Epidermal melanocyte (primary cell): Measurements from ENCODE around the gene ACTL7A.
A peak's percentile ranks its signal among the peaks of the same experiment; 100 is the strongest.

Source experiments
- DNase-seq: peaks from one replicate; pipeline ENCODE4 v3.0.0; 2011; ENCODE audit warnings: low spot score; ENCODE audit not compliant: insufficient read length

Gene ACTL7A

GRCh38 chr9:108850293-108850897 lies 11.7 kb upstream of the ACTL7A start:
- DNase-seq: no peak

- DNase-seq: no peak
These were observed 10.9 kb upstream of the ACTL7A start for GRCh38 chr9:108851138-108851537.

GRCh38 chr9:108852079-108852478 lies 10.0 kb upstream of the ACTL7A start:
- DNase-seq: no peak

GRCh38 chr9:108854094-108854493 lies 8.0 kb upstream of the ACTL7A start:
- DNase-seq: no peak

DNA sequence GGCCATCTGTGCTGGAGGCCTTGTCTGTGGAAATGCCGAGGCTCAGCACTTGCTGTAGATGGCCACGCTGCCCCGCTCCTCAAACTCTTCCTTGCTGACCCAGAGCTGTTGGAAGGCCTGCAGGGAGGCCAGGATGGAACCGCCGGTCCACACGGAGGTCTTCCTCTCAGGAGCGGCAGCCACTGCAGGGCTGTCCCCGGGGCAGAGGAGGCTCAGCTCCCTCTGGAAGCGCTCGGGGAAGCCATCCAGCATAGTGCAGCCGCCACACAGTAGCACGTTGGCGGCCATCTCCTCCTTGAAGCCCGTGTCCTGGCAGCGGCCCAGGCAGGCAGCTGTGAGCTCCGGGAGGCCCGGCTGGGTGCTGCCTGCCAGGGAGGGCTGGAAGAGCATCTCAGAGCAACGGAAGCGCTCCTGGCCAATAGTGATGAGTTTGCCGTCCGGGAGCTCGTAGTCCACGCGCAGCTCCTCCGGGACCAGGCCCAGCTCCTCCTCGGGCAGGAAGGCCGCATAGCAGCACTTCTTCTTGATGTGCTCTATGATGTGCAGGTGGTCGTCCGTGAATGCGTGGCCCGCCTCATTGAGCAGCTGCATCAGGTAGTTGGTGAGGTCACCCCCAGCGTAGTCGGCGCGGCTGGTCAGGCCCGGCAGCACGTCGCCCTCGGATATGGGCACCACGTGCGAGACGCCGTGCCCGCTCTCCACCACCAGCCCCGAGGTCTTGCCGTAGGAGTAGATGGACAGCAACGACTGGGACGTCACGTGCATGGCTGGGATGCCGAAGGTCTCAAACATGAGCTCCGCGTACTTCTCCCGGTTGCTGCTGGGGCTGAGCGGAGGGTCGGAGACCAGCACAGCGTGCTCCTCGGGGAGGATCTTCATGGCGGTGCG lies 7.2 kb upstream of the ACTL7A start:
- peak; percentile 5 for DNase-seq

DNA sequence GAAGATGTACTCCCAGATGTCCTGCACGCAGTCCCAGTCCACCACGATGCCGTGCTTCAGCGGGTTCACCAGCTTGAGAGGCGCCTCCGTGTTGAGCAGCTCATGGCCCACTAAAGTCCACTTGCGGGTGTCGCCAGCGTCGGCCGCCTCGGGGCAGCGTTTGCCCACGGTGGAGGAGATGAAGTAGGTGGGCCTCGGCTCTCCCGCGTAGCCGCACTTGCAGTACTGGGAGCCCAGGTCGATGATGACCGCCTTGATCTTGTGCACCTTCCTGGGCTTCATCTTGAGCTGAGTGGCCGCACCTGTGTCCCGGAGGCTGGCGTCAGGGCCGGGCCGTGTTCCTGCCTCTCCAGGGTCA lies 6.6 kb upstream of the ACTL7A start:
- DNase-seq: no peak

GRCh38 chr9:108855888-108856287 lies 6.2 kb upstream of the ACTL7A start, which contains the start of gene ACTL7B:
TSS of gene ACTL7B (minus strand) at chr9:108855986. CDS start at chr9:108855930, 56 bp downstream.
- no peak for DNase-seq

DNA sequence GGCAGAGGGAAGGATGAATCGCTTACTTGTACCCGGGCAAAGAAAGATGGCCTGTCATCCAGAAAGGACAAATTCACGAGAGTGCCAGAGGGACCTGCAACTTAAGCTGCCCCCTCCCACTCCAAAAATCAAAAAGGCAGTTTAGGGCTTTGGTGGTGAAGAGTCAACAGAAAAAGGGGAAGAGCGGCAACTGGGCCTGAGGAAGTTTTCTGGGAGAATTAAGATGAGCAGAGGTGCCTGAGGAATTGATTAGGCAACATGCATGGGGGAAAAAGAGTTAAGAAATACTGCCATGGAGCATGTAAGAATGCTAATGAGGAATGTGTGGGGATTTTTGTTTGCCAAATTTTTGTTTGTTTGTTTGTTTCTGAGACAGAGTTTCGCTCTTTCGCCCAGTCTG lies 4.5 kb upstream of the ACTL7A start:
- DNase-seq: no peak

- no peak for DNase-seq
These were observed 2.5 kb upstream of the ACTL7A start for GRCh38 chr9:108859459-108860114.

DNA sequence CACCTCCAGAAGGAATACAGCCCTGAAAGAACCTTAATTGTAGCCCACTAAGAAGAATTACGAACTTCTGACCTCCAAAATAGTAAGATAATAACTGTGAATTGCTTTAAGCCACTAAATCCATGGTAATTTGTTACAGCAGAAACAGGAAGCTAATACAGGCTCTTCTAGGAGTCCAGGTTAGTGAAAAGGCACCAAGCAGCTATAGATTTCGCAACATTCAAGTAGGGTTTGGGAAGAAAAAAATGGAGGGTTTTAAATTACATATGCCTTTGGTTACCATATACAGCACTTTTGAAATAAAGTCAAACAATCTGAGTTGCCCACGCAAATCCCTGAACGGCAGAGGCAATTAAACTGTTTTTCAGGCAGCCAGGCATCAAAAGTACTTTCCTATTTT lies 1.7 kb upstream of the ACTL7A start:
- DNase-seq: no peak

DNA sequence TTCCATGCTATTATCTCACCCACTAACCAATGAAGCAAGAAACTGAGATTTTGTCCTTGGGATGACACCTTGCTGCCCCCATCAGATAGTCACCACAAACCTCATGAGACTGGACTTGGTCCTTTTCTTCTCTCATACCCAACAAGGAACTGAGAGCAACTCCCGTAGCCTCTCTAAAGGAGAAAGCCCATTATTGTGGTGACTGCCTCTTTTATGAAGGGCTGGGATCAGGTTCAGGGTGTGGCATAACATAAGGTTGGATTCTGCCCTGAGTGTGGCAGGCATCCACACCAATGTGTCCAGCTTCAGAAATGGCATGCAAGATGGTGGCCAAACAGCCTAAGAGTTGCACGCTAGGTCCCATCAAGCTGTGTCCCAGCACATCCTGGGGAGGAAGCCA lies 1.3 kb upstream of the ACTL7A start:
- no peak for DNase-seq

DNA sequence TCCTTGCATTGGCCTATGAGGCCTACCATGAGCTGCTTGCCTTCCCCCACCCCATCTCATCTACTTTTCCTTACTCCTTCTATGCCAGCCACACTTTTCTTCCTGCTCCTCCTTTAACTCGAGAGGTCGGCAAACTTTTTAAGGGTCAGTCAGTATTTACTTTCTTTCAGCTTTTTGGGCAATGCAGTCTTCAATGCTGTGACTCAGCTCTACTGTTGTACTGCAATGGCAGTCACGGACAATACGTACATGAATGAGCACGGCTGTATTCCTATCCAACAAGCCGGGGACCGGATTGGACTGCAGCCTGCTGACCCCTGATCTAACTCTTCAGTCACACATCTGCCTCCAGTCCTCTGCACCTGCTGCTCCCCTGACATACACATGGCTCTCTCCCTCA lies 602 bp upstream of the ACTL7A start:
- no peak for DNase-seq

GRCh38 chr9:108863891-108864290 lies 1.8 kb downstream of the ACTL7A start:
- DNase-seq: peak; percentile 37

GRCh38 chr9:108864446-108864845 lies 2.4 kb downstream of the ACTL7A start:
- DNase-seq: no peak

DNA sequence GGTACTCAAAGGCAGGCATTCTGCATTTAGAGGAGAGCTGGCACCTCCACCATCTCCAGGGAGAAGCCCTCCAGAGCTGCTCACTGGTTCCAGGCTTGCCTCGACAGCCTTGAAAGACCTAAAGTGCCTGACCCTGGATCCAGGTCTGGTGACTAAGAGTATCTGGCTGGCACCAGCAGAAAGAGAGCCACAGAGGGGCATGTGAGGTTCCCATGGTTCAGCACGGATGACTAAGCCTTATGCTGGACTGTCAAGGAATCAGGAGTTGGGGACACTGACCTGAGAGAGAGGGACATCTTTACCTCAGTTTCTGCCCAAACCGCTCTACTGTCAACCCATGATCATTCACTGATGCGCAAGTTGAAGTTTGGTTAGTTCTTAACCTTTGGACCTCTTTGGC lies 3.0 kb downstream of the ACTL7A start:
- no peak for DNase-seq

DNA sequence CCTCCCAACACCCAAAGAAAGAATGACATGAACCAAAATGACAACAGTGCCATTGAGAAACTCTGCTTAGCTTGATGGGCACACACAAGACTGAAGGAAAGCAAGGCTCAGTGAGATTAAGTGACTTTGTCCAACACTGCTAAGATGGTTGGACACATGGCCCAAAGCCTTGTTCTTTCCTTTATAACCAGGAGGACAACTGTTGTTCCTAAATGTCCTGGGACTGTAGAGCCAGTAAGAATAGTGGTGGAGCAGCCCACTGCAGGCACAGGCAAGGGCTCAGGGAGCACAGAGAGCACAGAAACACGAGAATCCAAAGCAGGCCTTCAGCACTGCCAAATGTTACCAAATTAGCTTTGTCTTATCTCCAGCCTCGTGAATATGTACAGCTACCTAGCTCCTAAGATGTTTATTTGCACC lies 3.9 kb downstream of the ACTL7A start:
- no peak for DNase-seq

DNA sequence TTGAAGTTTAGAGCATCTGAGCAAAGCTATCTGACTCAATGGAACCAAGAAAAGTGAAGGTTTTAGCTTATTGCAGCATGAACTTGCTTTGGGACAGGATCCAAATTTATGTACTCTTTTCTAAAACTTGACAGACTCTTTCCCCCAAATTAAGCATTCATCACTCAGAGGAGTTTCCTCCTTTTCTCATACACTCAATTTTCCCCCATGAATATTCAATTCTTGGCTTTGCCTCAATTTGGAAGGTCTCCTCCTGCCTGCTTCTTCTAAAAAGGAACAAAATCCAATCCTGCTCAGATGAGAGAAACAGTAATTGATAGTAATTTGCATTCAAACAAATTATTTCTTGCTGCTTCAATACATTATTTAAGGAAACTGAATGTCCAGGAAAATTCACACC lies 5.0 kb downstream of the ACTL7A start:
- DNase-seq: no peak

GRCh38 chr9:108867829-108868228 lies 5.8 kb downstream of the ACTL7A start:
- no peak for DNase-seq

DNA sequence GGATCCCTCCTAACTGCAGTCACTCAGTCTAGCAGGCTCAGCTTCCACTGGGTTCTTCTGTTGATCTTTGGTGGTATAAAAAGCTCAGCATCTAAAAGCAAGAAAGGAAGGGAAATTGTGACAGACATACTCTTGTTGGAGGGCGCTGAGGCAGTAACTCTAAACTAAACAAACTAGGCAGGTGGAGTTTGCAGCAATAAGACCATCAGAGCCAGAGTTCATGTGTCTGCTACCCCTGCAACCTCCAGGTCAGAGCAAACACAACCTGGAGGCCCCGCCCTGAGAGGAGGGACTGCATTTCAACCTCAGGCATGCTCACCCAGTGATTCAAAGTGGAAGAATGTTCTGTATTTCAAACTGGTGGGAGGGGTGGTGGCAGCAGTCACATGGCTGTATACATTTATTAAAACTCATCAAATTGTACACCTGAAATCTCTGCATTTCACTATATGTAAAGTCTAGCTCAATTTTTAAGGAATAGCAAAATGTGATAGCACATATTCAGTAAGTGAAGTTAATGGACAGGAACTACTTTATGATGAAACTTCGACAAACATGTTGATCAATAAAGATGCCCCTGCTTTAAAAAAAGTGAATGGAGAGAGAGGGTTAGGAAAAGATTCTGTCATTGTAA lies 7.1 kb downstream of the ACTL7A start:
- DNase-seq: no peak

- no peak for DNase-seq
These were observed 12.2 kb downstream of the ACTL7A start for GRCh38 chr9:108874058-108874788.

DNA sequence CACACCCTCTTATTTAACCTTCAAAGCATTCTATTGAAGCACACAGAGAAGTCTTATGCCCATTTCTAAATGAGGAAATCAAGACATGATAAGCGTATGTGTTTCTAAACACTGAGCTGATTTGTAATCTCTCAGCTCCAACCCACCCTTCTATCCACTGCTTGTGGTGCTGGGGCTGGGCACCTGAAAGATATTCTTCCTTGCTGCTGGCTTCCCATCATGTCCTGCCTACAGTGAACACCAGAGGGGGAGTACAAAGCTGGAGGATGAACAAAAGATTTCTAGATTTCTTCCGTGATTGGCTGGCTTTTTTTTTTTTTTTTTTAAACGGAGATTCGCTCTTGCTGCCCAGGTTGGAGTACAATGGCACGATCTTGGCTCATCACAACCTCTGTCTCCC lies 14.4 kb downstream of the ACTL7A start:
- DNase-seq: no peak
